Karpas-422 (cell line): ENCODE results near the gene IQGAP2. TPM values are rescaled to one million over a fixed set of nuclear protein-coding genes. Genes with fewer than 3 reads are reported as not detected.
"Not testable (repeated sequence)": the region's sequence is repeated elsewhere in the genome, so short reads cannot be mapped to it uniquely, and the experiment has no call there.

Source experiments
- DNase-seq: peaks from one replicate; pipeline ENCODE4 v3.0.0-alpha.2; 2015
- H2AFZ ChIP-seq: fragments of 200-600 bp; sonication (generic); 2 replicates; pipeline ENCODE4 v1.6.1; 2014; ENCODE audit warnings: antibody characterized with exemption, low read length, mixed read lengths
- H3K27ac ChIP-seq: fragments of 200-600 bp; sonication (generic); 2 replicates; pipeline ENCODE4 v1.5.1; 2014; ENCODE audit warnings: mild to moderate bottlenecking, low read length, moderate library complexity
- H3K27me3 ChIP-seq: fragments of 200-600 bp; sonication (generic); 2 replicates; pipeline ENCODE4 v1.6.1; 2014; ENCODE audit warnings: low read length, mixed read lengths
- H3K36me3 ChIP-seq: fragments of 200-600 bp; sonication (generic); 2 replicates; pipeline ENCODE4 v1.6.1; 2014; ENCODE audit warnings: low read length, mixed read lengths; ENCODE audit not compliant: insufficient read depth
- H3K4me1 ChIP-seq: fragments of 200-600 bp; sonication (generic); 2 replicates; pipeline ENCODE4 v1.6.1; 2014; ENCODE audit warnings: mild to moderate bottlenecking, low read length, mixed read lengths
- H3K4me2 ChIP-seq: fragments of 200-600 bp; sonication (generic); 2 replicates; pipeline ENCODE4 v1.6.1; 2014; ENCODE audit warnings: low read length, low read depth, mild to moderate bottlenecking; ENCODE audit not compliant: poor library complexity, severe bottlenecking
- H3K4me3 ChIP-seq: fragments of 200-600 bp; sonication (generic); 2 replicates; pipeline ENCODE4 v1.5.1; 2014; ENCODE audit warnings: mild to moderate bottlenecking, antibody characterized with exemption, low read length, mixed read lengths
- H3K79me2 ChIP-seq: fragments of 200-600 bp; sonication (generic); 2 replicates; pipeline ENCODE4 v1.6.1; 2014; ENCODE audit warnings: mild to moderate bottlenecking, low read length, mixed read lengths
- H3K9ac ChIP-seq: fragments of 200-600 bp; sonication (generic); 2 replicates; pipeline ENCODE4 v1.6.0; 2014; ENCODE audit warnings: low read length
- H3K9me2 ChIP-seq: fragments of 200-600 bp; sonication (generic), shearing (Covaris generic); replicated peaks from 2 replicates; pipeline ENCODE4 v1.6.0; 2014; ENCODE audit warnings: mild to moderate bottlenecking, low read length, moderate library complexity; ENCODE audit not compliant: insufficient read depth
- H3K9me3 ChIP-seq: fragments of 300-700, 200-600 bp; sonication (generic); 2 replicates; pipeline ENCODE4 v1.6.1; 2014; ENCODE audit warnings: low read length, mixed read lengths
- H4K20me1 ChIP-seq: fragments of 200-600 bp; sonication (generic); 2 replicates; pipeline ENCODE4 v1.6.1; 2014; ENCODE audit warnings: mild to moderate bottlenecking, antibody characterized with exemption, low read length, low read depth; ENCODE audit not compliant: insufficient read depth
- total RNA-seq: library from RNA; depleted of rRNA; stranded (reverse); fragments of >200 nt; shearing (Covaris generic); gene quantifications from 2 replicates; pipeline ENCODE4 v1.2.3, GENCODE V29; 2014; ENCODE audit warnings: low replicate concordance

Gene IQGAP2
- total RNA-seq, 1 experiment from 2014 or later = not detected

DNA sequence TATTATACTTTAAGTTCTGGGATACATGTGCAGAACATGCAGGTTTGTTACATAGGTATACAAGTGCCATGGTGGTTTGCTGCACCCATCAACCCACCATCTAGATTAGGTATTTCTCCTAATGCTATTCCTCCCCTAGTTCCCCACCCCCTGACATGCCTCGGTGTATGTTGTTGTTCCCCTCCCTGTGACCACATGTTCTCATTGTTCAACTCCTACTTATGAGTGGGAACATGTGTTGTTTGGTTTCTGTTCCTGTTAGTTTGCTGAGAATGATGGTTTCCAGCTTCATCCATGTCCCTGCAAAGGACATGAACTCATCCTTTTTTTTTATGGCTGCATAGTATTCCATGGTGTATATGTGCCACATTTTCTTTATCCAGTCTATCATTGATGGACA lies 200.9 kb downstream of the IQGAP2 start:
- not testable (repeated sequence) for H2AFZ ChIP-seq, H3K27ac ChIP-seq, H3K36me3 ChIP-seq, H3K27me3 ChIP-seq, H3K4me3 ChIP-seq, DNase-seq, H3K9me3 ChIP-seq, H3K9me2 ChIP-seq, H3K79me2 ChIP-seq, H3K4me1 ChIP-seq, H4K20me1 ChIP-seq, H3K9ac ChIP-seq, H3K4me2 ChIP-seq

- H3K9me3 ChIP-seq = no peaks in the 10 kb centered on the region
- no peak overlapping the region for H3K4me2 ChIP-seq
- no peaks in the 10 kb centered on the region for H3K9me2 ChIP-seq
- H3K4me1 ChIP-seq = peaks cover 3% of the 10 kb centered on the region
- H3K27ac ChIP-seq = no peak overlapping the region
- no peaks in the 10 kb centered on the region for H4K20me1 ChIP-seq
- H3K36me3 ChIP-seq = no peaks in the 10 kb centered on the region
- H3K4me3 ChIP-seq = no peak overlapping the region
- no peak overlapping the region for H3K9ac ChIP-seq
- H2AFZ ChIP-seq = no peak overlapping the region
- no peaks in the 10 kb centered on the region for H3K79me2 ChIP-seq
- H3K27me3 ChIP-seq = no peaks in the 10 kb centered on the region
- DNase-seq = no peak
These were observed 201.8 kb downstream of the IQGAP2 start for GRCh38 chr5:76604838-76605237.

- H3K4me3 ChIP-seq = no peak overlapping the region
These were observed 203.6 kb downstream of the IQGAP2 start for GRCh38 chr5:76606701-76607100.

DNA sequence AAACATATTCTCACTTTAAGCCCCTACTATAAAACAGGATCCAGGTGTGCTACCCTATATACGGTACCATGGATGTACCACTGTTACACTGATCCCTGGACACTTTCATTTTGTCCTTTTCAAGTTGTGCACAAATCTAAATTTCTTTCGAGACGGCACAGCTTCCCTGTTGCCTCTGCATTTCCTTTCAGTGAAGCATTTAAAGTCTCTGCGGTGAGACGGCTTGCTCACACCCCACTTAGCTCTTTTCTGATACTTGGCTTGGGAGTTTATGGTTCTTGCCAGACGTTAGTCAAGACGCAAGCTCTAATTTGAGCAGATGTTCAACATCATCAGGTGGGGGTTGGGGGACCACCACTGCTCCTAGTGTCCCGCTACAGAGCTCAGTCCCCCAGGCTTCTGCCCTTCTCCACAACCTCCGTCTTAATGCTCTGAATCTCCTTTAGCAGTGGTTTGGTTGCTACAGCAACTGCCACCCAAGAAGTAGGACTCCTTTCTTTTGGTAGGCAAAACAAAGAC lies 204.3 kb downstream of the IQGAP2 start:
- H3K27ac ChIP-seq = no peak overlapping the region

More at GRCh38 chr5:76606701-76607100, 203.6 kb downstream of the IQGAP2 start:
- Histone ChIP-seq H3K4me2 (no peak overlapping the region), H4K20me1 (no peaks in the 10 kb centered on the region), H3K9ac (no peak overlapping the region), H3K9me3 (no peaks in the 10 kb centered on the region), H3K79me2 (no peaks in the 10 kb centered on the region), H3K27ac (no peak overlapping the region), H3K4me1 (peaks cover 3% of the 10 kb centered on the region), H3K9me2 (no peaks in the 10 kb centered on the region), H3K27me3 (no peaks in the 10 kb centered on the region), H2AFZ (no peak overlapping the region), H3K36me3 (no peaks in the 10 kb centered on the region)
- no peak for DNase-seq

GRCh38 chr5:76608833-76609232 lies 205.7 kb downstream of the IQGAP2 start:
- peak; percentile 60 for DNase-seq
- Histone ChIP-seq H3K4me1 (peaks cover 3% of the 10 kb centered on the region), H3K27ac (no peak overlapping the region)

More for the DNA sequence above, 204.3 kb downstream of the IQGAP2 start:
- DNase-seq = no peak
- Histone ChIP-seq H3K4me3 (no peak overlapping the region), H3K4me2 (no peak overlapping the region), H3K79me2 (no peaks in the 10 kb centered on the region), H3K9ac (no peak overlapping the region), H3K36me3 (no peaks in the 10 kb centered on the region), H3K4me1 (peaks cover 3% of the 10 kb centered on the region), H3K27me3 (no peaks in the 10 kb centered on the region), H3K9me3 (no peaks in the 10 kb centered on the region), H3K9me2 (no peaks in the 10 kb centered on the region), H2AFZ (no peak overlapping the region), H4K20me1 (no peaks in the 10 kb centered on the region)

DNA sequence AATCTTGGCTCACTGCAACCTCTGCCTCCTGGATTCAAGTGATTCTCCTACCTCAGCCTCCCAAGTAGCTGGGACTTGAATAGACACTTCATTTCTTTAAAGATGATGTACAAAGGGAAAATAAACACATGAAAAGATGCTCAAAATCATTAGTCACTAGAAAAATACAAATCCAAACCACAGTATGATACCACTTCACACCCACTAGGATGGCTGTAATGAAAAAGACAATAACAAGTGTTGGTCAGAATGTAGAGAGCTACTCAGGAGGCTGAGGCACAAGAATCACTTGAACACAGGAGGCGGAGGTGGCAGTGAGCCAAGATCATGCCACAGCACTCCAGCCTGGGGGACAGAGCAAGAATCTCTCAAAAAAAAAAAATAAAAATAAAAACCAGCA lies 207.1 kb downstream of the IQGAP2 start:
- DNase-seq = no peak
- no peaks in the 10 kb centered on the region for H3K9me3 ChIP-seq
- no peaks in the 10 kb centered on the region for H3K9me2 ChIP-seq
- peaks cover 3% of the 10 kb centered on the region for H3K4me1 ChIP-seq
- H3K79me2 ChIP-seq = no peaks in the 10 kb centered on the region
- H3K4me2 ChIP-seq = no peak overlapping the region
- no peak overlapping the region for H3K27ac ChIP-seq
- H3K9ac ChIP-seq = no peak overlapping the region
- H2AFZ ChIP-seq = no peak overlapping the region
- H4K20me1 ChIP-seq = no peaks in the 10 kb centered on the region
- H3K4me3 ChIP-seq = no peak overlapping the region
- no peaks in the 10 kb centered on the region for H3K36me3 ChIP-seq
- no peaks in the 10 kb centered on the region for H3K27me3 ChIP-seq

More at GRCh38 chr5:76608833-76609232, 205.7 kb downstream of the IQGAP2 start:
- H3K9ac ChIP-seq = no peak overlapping the region
- H3K36me3 ChIP-seq = no peaks in the 10 kb centered on the region
- no peaks in the 10 kb centered on the region for H3K79me2 ChIP-seq
- no peaks in the 10 kb centered on the region for H3K9me3 ChIP-seq
- no peaks in the 10 kb centered on the region for H3K27me3 ChIP-seq
- 0 out of 2 replicates have a peak overlapping the region, but pooled peaks have one; percentile 11 for H2AFZ ChIP-seq
- no peaks in the 10 kb centered on the region for H3K9me2 ChIP-seq
- H3K4me3 ChIP-seq = no peak overlapping the region
- H4K20me1 ChIP-seq = no peaks in the 10 kb centered on the region
- H3K4me2 ChIP-seq = no peak overlapping the region

GRCh38 chr5:76612942-76613341 lies 209.9 kb downstream of the IQGAP2 start:
- Histone ChIP-seq H3K36me3 (no peaks in the 10 kb centered on the region), H3K27me3 (no peaks in the 10 kb centered on the region), H3K79me2 (no peaks in the 10 kb centered on the region), H3K4me3 (no peak overlapping the region), H4K20me1 (no peaks in the 10 kb centered on the region), H3K9me2 (no peaks in the 10 kb centered on the region), H3K4me2 (no peak overlapping the region), H2AFZ (no peak overlapping the region), H3K27ac (no peak overlapping the region), H3K9me3 (no peaks in the 10 kb centered on the region), H3K4me1 (no peaks in the 10 kb centered on the region), H3K9ac (no peak overlapping the region)
- DNase-seq = no peak

DNA sequence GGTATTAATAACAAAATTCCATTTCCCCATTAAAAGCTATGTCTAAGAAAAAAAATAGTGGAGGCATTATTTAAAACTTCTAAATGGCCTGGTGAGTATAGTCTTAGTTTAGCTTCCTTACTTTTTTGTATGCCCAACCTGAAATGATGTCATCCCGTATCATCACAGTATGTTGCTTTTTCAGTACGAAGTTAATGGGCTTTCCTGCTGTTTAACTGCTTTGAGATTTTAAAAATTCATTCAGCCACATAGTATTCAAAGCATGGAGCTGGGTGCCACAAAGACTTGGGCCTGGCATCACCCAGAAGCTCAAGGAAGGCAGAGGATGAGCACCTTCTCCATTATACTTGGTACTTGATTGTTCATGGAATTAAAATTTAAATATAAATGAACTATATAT lies 212.7 kb downstream of the IQGAP2 start:
- Histone ChIP-seq H3K9me3 (no peaks in the 10 kb centered on the region), H3K4me2 (no peak overlapping the region), H3K9ac (no peak overlapping the region), H3K27ac (no peak overlapping the region), H4K20me1 (no peaks in the 10 kb centered on the region), H3K4me1 (no peaks in the 10 kb centered on the region), H3K4me3 (no peak overlapping the region), H2AFZ (no peak overlapping the region), H3K27me3 (no peaks in the 10 kb centered on the region), H3K36me3 (no peaks in the 10 kb centered on the region), H3K9me2 (no peaks in the 10 kb centered on the region), H3K79me2 (no peaks in the 10 kb centered on the region)
- no peak for DNase-seq

DNA sequence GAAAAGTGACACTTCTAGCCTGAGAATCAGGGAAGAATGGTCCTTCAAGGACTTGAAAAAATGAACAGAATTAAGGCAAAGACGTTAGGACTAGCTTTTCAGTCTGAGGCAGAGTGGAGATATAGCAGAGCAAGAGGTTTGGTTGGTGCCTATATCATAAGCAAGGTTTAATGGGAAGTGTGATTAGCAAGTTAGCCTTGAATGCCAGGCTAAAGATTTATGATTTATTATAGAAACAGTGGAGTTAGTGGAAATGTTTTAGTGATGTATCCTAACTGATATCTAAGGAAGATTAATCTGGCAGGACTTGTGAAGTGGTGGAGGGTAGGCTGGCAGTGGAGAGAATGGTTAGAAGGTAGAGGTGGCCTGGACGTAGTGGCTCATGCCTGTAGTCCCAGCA lies 213.1 kb downstream of the IQGAP2 start:
- Histone ChIP-seq H3K9me3 (no peaks in the 10 kb centered on the region), H3K27ac (no peak overlapping the region), H3K27me3 (no peaks in the 10 kb centered on the region), H2AFZ (no peak overlapping the region), H3K9me2 (no peaks in the 10 kb centered on the region), H3K36me3 (no peaks in the 10 kb centered on the region), H3K9ac (no peak overlapping the region), H3K4me3 (no peak overlapping the region), H3K4me2 (no peak overlapping the region), H3K4me1 (no peaks in the 10 kb centered on the region), H4K20me1 (no peaks in the 10 kb centered on the region), H3K79me2 (no peaks in the 10 kb centered on the region)
- no peak for DNase-seq
